HG03442 (cell line): ENCODE results near the gene ABHD8.

Experiments used
- ATAC-seq: cut with Tn5 transposase; IDR thresholded peaks from one replicate; pipeline ENCODE4 v1.9.1; 2021; ENCODE audit warnings: mild to moderate bottlenecking, moderate library complexity; ENCODE audit not compliant: unreplicated experiment

The ABHD8 gene

GRCh38 chr19:17243830-17244617 is 59.2 kb downstream of the ABHD8 start:
- no peak for ATAC-seq

GRCh38 chr19:17243211-17243829 is 59.9 kb downstream of the ABHD8 start:
- ATAC-seq: no peak

- ATAC-seq: no peak
These were observed 60.6 kb downstream of the ABHD8 start for GRCh38 chr19:17242431-17243208.
